OCI-LY3 (cell line): ENCODE data around the gene CYSTM1.

Experiments used
- H2AFZ ChIP-seq: fragments of 200-600, 300-600 bp; shearing (Covaris generic); 2 replicates; pipeline ENCODE4 v1.6.0; 2014; ENCODE audit warnings: antibody characterized with exemption, low read depth, low read length
- H3K27ac ChIP-seq: fragments of 200-600, 300-600 bp; sonication (generic); 2 replicates; pipeline ENCODE4 v1.5.1; 2014; ENCODE audit warnings: mild to moderate bottlenecking, low read length, moderate library complexity, mixed read lengths
- H3K27me3 ChIP-seq: fragments of 200-600, 300-600 bp; sonication (generic); 2 replicates; pipeline ENCODE4 v1.6.1; 2014; ENCODE audit warnings: low read depth, low read length, mixed read lengths
- H3K36me3 ChIP-seq: fragments of 200-600, 300-600 bp; sonication (generic); replicated peaks from 2 replicates; pipeline ENCODE3; 2014; ENCODE audit warnings: low read depth, low read length, mixed read lengths
- H3K4me1 ChIP-seq: fragments of 300-600, 200-600 bp; sonication (generic); 2 replicates; pipeline ENCODE4 v1.6.1; 2014; ENCODE audit warnings: low read length, mixed read lengths
- H3K4me2 ChIP-seq: fragments of 200-600, 300-600 bp; sonication (generic); 2 replicates; pipeline ENCODE4 v1.6.1; 2014; ENCODE audit warnings: low read length, mixed read lengths
- H3K4me3 ChIP-seq: fragments of 300-600, 200-600 bp; sonication (generic); 2 replicates; pipeline ENCODE4 v1.5.1; 2014; ENCODE audit warnings: antibody characterized with exemption, mild to moderate bottlenecking, low read length, moderate library complexity
- H3K79me2 ChIP-seq: fragments of 300-600, 200-600 bp; shearing (Covaris generic); 2 replicates; pipeline ENCODE4 v1.6.1; 2014; ENCODE audit warnings: mild to moderate bottlenecking, low read length, mixed read lengths
- H3K9ac ChIP-seq: fragments of 300-600, 200-600 bp; shearing (Covaris generic); 2 replicates; pipeline ENCODE4 v1.6.0; 2014; ENCODE audit warnings: mild to moderate bottlenecking, low read length, moderate library complexity
- H3K9me3 ChIP-seq: fragments of 200-600, 300-600 bp; shearing (Covaris generic); 2 replicates; pipeline ENCODE4 v1.6.1; 2014; ENCODE audit warnings: low read length, mixed read lengths; ENCODE audit not compliant: insufficient read depth
- H4K20me1 ChIP-seq: fragments of 200-600, 300-600 bp; sonication (generic); 2 replicates; pipeline ENCODE4 v1.6.1; 2016; ENCODE audit warnings: low read length, mixed read lengths; ENCODE audit not compliant: insufficient read depth
- CTCF ChIP-seq: fragments of 200-600, 300-600 bp; sonication (generic); IDR thresholded peaks from 2 replicates; pipeline ENCODE4 v1.5.1; 2014; ENCODE audit warnings: antibody characterized with exemption, low read length, low read depth
- EZH2phosphoT487 ChIP-seq: fragments of 200-600 bp; shearing (Covaris generic); IDR thresholded peaks from 2 replicates; pipeline ENCODE4 v1.6.1; 2018; ENCODE audit warnings: antibody characterized with exemption, mixed run types, low read depth

The CYSTM1 gene

GRCh38 chr5:140213370-140213983 is 38.5 kb downstream of the CYSTM1 start:
- Histone ChIP-seq H3K79me2 (no peaks in the 10 kb centered on the region), H3K4me1 (no peaks in the 10 kb centered on the region), H4K20me1 (no peaks in the 10 kb centered on the region), H3K27ac (no peak overlapping the region), H3K9ac (no peak overlapping the region), H3K36me3 (no peaks in the 10 kb centered on the region), H3K4me2 (no peak overlapping the region), H3K9me3 (no peaks in the 10 kb centered on the region), H3K27me3 (no peaks in the 10 kb centered on the region), H3K4me3 (no peak overlapping the region), H2AFZ (no peak overlapping the region)
- TF ChIP-seq EZH2phosphoT487, result no peak

- no peaks in the 10 kb centered on the region for H3K36me3 ChIP-seq
- no peak overlapping the region for H3K4me3 ChIP-seq
- no peak overlapping the region for H3K9ac ChIP-seq
- peaks cover 7% of the 10 kb centered on the region for H3K4me1 ChIP-seq
- no peaks in the 10 kb centered on the region for H3K79me2 ChIP-seq
- no peaks in the 10 kb centered on the region for H3K27me3 ChIP-seq
- H2AFZ ChIP-seq, result no peak overlapping the region
- no peaks in the 10 kb centered on the region for H3K9me3 ChIP-seq
- H3K4me2 ChIP-seq, result no peak overlapping the region
- no peak overlapping the region for H3K27ac ChIP-seq
- no peak for TF ChIP-seq EZH2phosphoT487
- TF ChIP-seq CTCF, result no peak
- H4K20me1 ChIP-seq, result no peaks in the 10 kb centered on the region
Measured at GRCh38 chr5:140214831-140215230, 39.8 kb downstream of the CYSTM1 start.

GRCh38 chr5:140215276-140215675 is 40.3 kb downstream of the CYSTM1 start:
- TF ChIP-seq EZH2phosphoT487, result no peak
- no peak for TF ChIP-seq CTCF
- Histone ChIP-seq H3K27ac (no peak overlapping the region), H3K4me1 (peaks cover 11% of the 10 kb centered on the region), H3K4me2 (no peak overlapping the region), H3K79me2 (no peaks in the 10 kb centered on the region), H3K9me3 (no peaks in the 10 kb centered on the region), H3K36me3 (no peaks in the 10 kb centered on the region), H3K27me3 (no peaks in the 10 kb centered on the region), H4K20me1 (no peaks in the 10 kb centered on the region), H2AFZ (no peak overlapping the region), H3K4me3 (no peak overlapping the region), H3K9ac (no peak overlapping the region)

DNA sequence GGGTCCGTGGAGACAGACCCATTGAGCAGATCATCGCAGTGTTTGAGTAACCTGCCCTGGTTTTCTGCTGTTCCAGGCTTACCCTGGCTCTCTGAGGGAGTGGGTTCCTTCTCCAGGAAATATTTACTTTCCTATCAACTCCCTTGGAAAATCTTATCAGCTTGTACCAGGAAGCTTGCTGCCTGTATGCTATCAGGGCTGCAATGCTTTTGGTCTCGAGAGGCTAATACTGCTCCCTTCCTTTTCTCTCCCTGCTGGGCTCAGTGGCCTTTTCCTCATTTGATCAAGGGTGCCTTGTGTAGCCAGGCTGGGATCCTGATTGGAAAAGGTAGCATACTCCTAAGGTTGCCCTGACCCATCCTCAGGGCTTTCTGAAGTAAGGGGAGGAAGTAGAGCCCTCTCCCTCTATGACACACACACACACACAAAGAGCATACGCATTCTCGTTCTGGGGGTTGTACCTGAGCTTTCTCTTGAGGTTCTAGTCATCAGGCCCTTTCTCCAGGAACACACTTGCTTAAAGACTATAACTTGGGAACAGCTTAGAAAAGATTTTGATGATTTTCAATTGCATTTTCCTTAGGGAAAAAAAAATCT is 41.6 kb downstream of the CYSTM1 start:
- Histone ChIP-seq H3K9ac (no peak overlapping the region), H3K79me2 (no peaks in the 10 kb centered on the region), H4K20me1 (no peaks in the 10 kb centered on the region), H2AFZ (no peak overlapping the region), H3K9me3 (no peaks in the 10 kb centered on the region), H3K4me1 (peaks cover 11% of the 10 kb centered on the region), H3K36me3 (no peaks in the 10 kb centered on the region), H3K4me3 (no peak overlapping the region), H3K27me3 (no peaks in the 10 kb centered on the region), H3K27ac (no peak overlapping the region), H3K4me2 (no peak overlapping the region)
- no peak for TF ChIP-seq EZH2phosphoT487
- no peak for TF ChIP-seq CTCF
